Measurements from ENCODE around the gene MTHFD1L. TPM values are rescaled to one million over a fixed set of nuclear protein-coding genes. Genes with fewer than 3 reads are reported as not detected.

The MTHFD1L gene
- total RNA-seq, 3 donors from 2014 or later (not counting 1 experiment from before 2014, with no cell fraction given): 3.8 to 4.5 (median 4.3) TPM

DNA sequence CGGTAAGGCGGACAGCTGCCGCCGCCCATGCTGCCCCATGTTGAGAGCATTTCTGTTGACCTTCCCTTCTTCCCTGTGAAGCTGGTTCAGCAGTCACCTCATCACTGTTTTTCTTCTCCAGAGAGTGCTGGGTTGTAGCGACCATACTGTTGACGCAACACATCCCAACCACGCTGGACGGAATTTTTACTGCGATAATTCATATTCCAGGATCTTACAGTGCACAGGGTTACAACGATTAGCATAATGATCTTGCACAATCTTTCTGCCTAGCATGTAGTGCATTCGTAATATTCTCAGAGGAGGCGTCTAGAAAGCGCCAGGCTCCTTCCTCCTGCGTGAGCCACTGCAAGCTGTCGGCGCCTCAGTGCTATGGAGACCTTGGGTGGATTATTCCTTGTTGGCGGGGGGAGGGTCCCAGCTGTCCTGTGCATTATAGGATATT, 137.0 kb downstream of the MTHFD1L start:
- no peaks in the 10 kb centered on the region for H3K9me3 ChIP-seq (ENCODE audit: control insufficient read depth, insufficient read depth, low read length)
- no peaks in the 10 kb centered on the region for H3K4me1 ChIP-seq (ENCODE audit: control insufficient read depth, insufficient read depth, low read length)
- Mint-ChIP-seq H3K9me3 (no peaks in the 10 kb centered on the region), H3K36me3 (no peaks in the 10 kb centered on the region), H3K27ac (no peak overlapping the region), H3K27me3 (ENCODE audit: low read depth in 2 of 2) (no peaks in the 10 kb centered on the region), H3K4me1 (peaks cover 5 to 13% of the 10 kb centered on the region in 2 donors), H3K4me3 (no peak overlapping the region)
- WGBS (ENCODE audit: insufficient coverage): 98% methylated on average over 17 of the region's 17 CpGs
- ATAC-seq (no peak), DNase-seq (no peak)
- H3K4me3 ChIP-seq (ENCODE audit: low read length): no peak overlapping the region
- intact Hi-C loops (cut with micrococcal nuclease): no loop called here
- no peak overlapping the region for H3K27ac ChIP-seq (ENCODE audit: low read length)
- H3K27me3 ChIP-seq (ENCODE audit: control insufficient read depth, insufficient read depth, low read length): no peaks in the 10 kb centered on the region
- no peaks in the 10 kb centered on the region for H3K36me3 ChIP-seq (ENCODE audit: control insufficient read depth, insufficient read depth, low read length)
- TF ChIP-seq, protein P1, sequence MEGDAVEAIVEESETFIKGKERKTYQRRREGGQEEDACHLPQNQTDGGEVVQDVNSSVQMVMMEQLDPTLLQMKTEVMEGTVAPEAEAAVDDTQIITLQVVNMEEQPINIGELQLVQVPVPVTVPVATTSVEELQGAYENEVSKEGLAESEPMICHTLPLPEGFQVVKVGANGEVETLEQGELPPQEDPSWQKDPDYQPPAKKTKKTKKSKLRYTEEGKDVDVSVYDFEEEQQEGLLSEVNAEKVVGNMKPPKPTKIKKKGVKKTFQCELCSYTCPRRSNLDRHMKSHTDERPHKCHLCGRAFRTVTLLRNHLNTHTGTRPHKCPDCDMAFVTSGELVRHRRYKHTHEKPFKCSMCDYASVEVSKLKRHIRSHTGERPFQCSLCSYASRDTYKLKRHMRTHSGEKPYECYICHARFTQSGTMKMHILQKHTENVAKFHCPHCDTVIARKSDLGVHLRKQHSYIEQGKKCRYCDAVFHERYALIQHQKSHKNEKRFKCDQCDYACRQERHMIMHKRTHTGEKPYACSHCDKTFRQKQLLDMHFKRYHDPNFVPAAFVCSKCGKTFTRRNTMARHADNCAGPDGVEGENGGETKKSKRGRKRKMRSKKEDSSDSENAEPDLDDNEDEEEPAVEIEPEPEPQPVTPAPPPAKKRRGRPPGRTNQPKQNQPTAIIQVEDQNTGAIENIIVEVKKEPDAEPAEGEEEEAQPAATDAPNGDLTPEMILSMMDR (IDR thresholded peaks at IDR 0.05): no peak

DNA sequence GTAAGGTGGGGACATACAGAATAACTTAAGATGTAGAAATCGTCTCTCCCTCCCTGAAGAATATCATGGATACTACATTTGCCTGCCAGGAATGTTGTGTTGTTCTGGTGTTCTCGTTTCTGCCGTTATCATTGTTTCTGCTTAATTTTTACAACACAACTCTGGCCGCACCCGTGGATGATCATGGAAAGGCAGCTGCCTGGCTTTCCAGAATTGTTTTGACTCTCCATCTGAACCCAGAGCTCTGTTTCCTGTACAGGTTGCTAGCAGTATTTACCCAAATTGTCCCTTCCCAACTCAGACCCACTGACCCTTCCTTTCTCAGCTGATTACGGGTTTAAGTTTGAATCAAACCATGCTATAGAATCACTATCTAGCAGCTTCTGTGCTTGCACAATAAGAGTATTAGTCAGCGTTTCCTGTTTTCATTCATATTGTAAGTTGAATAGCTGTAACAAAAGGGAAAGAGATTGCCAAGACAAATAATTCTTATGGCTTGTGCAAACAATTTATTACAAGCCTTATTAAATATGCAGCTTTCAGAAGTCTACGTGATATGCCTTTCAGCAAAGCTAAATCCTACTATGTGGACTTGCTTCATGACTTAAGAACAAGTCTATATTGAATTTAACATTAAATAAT, 139.0 kb downstream of the MTHFD1L start:
- WGBS (ENCODE audit: insufficient coverage): 57% methylated on average over 6 of the region's 8 CpGs
- Histone ChIP-seq H3K27ac (ENCODE audit: low read length) (no peak overlapping the region), H3K27me3 (ENCODE audit: control insufficient read depth, insufficient read depth, low read length) (no peaks in the 10 kb centered on the region), H3K9me3 (ENCODE audit: control insufficient read depth, insufficient read depth, low read length) (no peaks in the 10 kb centered on the region), H3K36me3 (ENCODE audit: control insufficient read depth, insufficient read depth, low read length) (no peaks in the 10 kb centered on the region), H3K4me1 (ENCODE audit: control insufficient read depth, insufficient read depth, low read length) (no peaks in the 10 kb centered on the region), H3K4me3 (ENCODE audit: low read length) (no peak overlapping the region)
- ATAC-seq: no peak
- H3K36me3 Mint-ChIP-seq: no peaks in the 10 kb centered on the region
- intact Hi-C loops (cut with micrococcal nuclease): no loop called here
- peak overlapping the region in 1 of 2 donors; percentile 25 for H3K27ac Mint-ChIP-seq
- H3K27me3 Mint-ChIP-seq (ENCODE audit: low read depth in 2 of 2): no peaks in the 10 kb centered on the region
- H3K4me1 Mint-ChIP-seq: peaks cover 5 to 13% of the 10 kb centered on the region in 2 donors
- TF ChIP-seq, protein P1 (IDR thresholded peaks at IDR 0.05): no peak
- DNase-seq: no peak
- H3K4me3 Mint-ChIP-seq: no peak overlapping the region
- H3K9me3 Mint-ChIP-seq: no peaks in the 10 kb centered on the region

GRCh38 chr6:151005164-151005563, 139.7 kb downstream of the MTHFD1L start:
- no peaks in the 10 kb centered on the region for H3K36me3 ChIP-seq (ENCODE audit: control insufficient read depth, insufficient read depth, low read length)
- no peaks in the 10 kb centered on the region for H3K4me1 ChIP-seq (ENCODE audit: control insufficient read depth, insufficient read depth, low read length)
- no peak overlapping the region for H3K27ac Mint-ChIP-seq
- H3K4me1 Mint-ChIP-seq: peaks cover 5 to 13% of the 10 kb centered on the region in 2 donors
- no peaks in the 10 kb centered on the region for H3K27me3 ChIP-seq (ENCODE audit: control insufficient read depth, insufficient read depth, low read length)
- H3K4me3 ChIP-seq (ENCODE audit: low read length): no peak overlapping the region
- no peaks in the 10 kb centered on the region for H3K9me3 Mint-ChIP-seq
- DNase-seq (no peak), ATAC-seq (no peak)
- WGBS (ENCODE audit: insufficient coverage): 85% methylated on average over 5 of the region's 6 CpGs
- no peaks in the 10 kb centered on the region for H3K36me3 Mint-ChIP-seq
- no peak overlapping the region for H3K4me3 Mint-ChIP-seq
- intact Hi-C loops (cut with micrococcal nuclease): no loop called here
- no peaks in the 10 kb centered on the region for H3K27me3 Mint-ChIP-seq (ENCODE audit: low read depth in 2 of 2)
- no peak overlapping the region for H3K27ac ChIP-seq (ENCODE audit: low read length)
- no peaks in the 10 kb centered on the region for H3K9me3 ChIP-seq (ENCODE audit: control insufficient read depth, insufficient read depth, low read length)
- TF ChIP-seq, protein P1 (IDR thresholded peaks at IDR 0.05): no peak
